ENCODE measurements around the gene OR7C2. TPM values are rescaled to one million over a fixed set of nuclear protein-coding genes. Genes with fewer than 3 reads are reported as not detected.

Gene OR7C2
- total RNA-seq, 4 donors from 2014 or later: not detected

- H3K36me3 ChIP-seq: no peaks in the 10 kb centered on the region
- no peak overlapping the region for H3K4me3 ChIP-seq
- no peak for DNase-seq (ENCODE audit: low spot score in 2 of 2)
- peaks cover 9% of the 10 kb centered on the region for H3K27me3 ChIP-seq
- TF ChIP-seq POLR2A (IDR thresholded peaks at IDR 0.05) (no peak), EP300 (IDR thresholded peaks at IDR 0.05) (no peak), POLR2AphosphoS5 (IDR thresholded peaks at IDR 0.05) (no peak)
- TF ChIP-seq, protein P1, sequence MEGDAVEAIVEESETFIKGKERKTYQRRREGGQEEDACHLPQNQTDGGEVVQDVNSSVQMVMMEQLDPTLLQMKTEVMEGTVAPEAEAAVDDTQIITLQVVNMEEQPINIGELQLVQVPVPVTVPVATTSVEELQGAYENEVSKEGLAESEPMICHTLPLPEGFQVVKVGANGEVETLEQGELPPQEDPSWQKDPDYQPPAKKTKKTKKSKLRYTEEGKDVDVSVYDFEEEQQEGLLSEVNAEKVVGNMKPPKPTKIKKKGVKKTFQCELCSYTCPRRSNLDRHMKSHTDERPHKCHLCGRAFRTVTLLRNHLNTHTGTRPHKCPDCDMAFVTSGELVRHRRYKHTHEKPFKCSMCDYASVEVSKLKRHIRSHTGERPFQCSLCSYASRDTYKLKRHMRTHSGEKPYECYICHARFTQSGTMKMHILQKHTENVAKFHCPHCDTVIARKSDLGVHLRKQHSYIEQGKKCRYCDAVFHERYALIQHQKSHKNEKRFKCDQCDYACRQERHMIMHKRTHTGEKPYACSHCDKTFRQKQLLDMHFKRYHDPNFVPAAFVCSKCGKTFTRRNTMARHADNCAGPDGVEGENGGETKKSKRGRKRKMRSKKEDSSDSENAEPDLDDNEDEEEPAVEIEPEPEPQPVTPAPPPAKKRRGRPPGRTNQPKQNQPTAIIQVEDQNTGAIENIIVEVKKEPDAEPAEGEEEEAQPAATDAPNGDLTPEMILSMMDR (IDR thresholded peaks at IDR 0.05): no peak
- no peaks in the 10 kb centered on the region for H3K4me1 ChIP-seq
- no peaks in the 10 kb centered on the region for H3K9me3 ChIP-seq
- WGBS: 100% methylated on average over 1 of the region's 1 CpG
- H3K27ac ChIP-seq: no peak overlapping the region
Observed at GRCh38 chr19:14950421-14950820, 9.1 kb downstream of the OR7C2 start.

DNA sequence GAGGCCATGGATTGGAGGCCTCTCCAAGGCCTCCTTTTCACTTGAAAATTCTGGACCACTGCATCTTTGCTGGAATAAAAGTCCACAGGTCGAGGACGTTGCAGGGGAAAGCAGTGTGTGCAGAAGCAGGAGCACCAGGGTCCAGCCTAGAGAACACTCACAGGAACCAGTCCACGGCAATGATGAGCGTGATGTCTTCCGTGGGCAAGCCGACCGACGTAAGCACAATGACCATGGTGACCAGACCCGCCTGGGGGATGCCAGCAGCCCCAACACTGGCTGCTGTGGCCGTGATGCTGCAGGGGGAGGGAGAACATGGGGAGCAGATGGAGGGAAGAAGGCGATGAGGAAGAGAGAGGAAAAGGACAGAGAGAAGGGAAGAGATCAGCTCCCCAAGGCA is 11.5 kb downstream of the OR7C2 start:
- H3K4me3 ChIP-seq: no peak overlapping the region
- no peak overlapping the region for H3K27ac ChIP-seq
- no peaks in the 10 kb centered on the region for H3K36me3 ChIP-seq
- TF ChIP-seq EP300 (IDR thresholded peaks at IDR 0.05): no peak
- TF ChIP-seq, protein P1 (IDR thresholded peaks at IDR 0.05): no peak
- no peak for TF ChIP-seq POLR2A (IDR thresholded peaks at IDR 0.05)
- no peak for TF ChIP-seq POLR2AphosphoS5 (IDR thresholded peaks at IDR 0.05)
- WGBS: 69% methylated on average over 11 of the region's 11 CpGs
- H3K4me1 ChIP-seq: no peaks in the 10 kb centered on the region
- DNase-seq (ENCODE audit: low spot score in 2 of 2): no peak
- H3K27me3 ChIP-seq: peaks cover 16% of the 10 kb centered on the region
- H3K9me3 ChIP-seq: no peaks in the 10 kb centered on the region

DNA sequence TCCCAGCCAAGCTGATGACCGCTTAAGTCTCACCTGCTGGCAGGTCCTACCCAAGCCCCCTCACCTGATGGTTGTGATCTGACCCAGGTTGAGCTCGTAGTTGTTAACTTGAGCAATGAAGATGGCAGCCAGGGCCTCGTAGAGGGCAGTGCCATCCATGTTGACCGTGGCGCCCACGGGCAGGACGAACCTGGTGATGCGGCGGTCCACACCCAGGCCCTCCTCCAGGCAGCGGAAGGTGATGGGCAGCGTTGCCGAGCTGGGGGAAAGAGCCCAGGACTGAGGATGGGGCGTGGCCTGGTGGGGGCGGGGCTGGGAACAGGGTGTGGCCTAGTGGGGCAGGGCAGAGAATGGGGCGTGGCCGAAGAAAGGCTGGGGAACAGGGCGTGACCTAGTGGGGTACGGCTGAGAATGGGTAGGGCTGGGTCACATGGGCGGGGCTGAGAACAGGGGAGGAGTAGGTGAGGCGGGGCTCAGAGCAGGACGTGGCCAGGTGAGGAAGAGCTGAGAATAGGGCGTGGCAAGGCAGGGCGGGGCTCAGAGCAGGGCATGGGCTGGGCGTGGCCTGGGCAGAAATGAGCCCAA is 12.9 kb downstream of the OR7C2 start:
- H3K4me3 ChIP-seq: no peak overlapping the region
- H3K27me3 ChIP-seq: peaks cover 16% of the 10 kb centered on the region
- DNase-seq (ENCODE audit: low spot score in 2 of 2): no peak
- H3K4me1 ChIP-seq: no peaks in the 10 kb centered on the region
- peaks cover under 1% of the 10 kb centered on the region for H3K9me3 ChIP-seq
- WGBS: 29% methylated on average over 24 of the region's 24 CpGs
- H3K36me3 ChIP-seq: no peaks in the 10 kb centered on the region
- TF ChIP-seq POLR2AphosphoS5 (IDR thresholded peaks at IDR 0.05) (no peak), POLR2A (IDR thresholded peaks at IDR 0.05) (no peak), EP300 (IDR thresholded peaks at IDR 0.05) (no peak)
- TF ChIP-seq, protein P1 (IDR thresholded peaks at IDR 0.05): no peak
- no peak overlapping the region for H3K27ac ChIP-seq

GRCh38 chr19:14957464-14957863 is 16.2 kb downstream of the OR7C2 start:
- WGBS: 92% methylated on average over 3 of the region's 3 CpGs
- Histone ChIP-seq H3K27ac (no peak overlapping the region), H3K4me3 (no peak overlapping the region), H3K9me3 (peaks cover 8% of the 10 kb centered on the region), H3K4me1 (no peaks in the 10 kb centered on the region), H3K36me3 (peaks cover 5% of the 10 kb centered on the region), H3K27me3 (peaks cover 16% of the 10 kb centered on the region)
- DNase-seq (ENCODE audit: low spot score in 2 of 2): no peak
- TF ChIP-seq, protein P1 (IDR thresholded peaks at IDR 0.05): no peak
- TF ChIP-seq POLR2AphosphoS5 (IDR thresholded peaks at IDR 0.05) (no peak), EP300 (IDR thresholded peaks at IDR 0.05) (no peak), POLR2A (IDR thresholded peaks at IDR 0.05) (no peak)

DNA sequence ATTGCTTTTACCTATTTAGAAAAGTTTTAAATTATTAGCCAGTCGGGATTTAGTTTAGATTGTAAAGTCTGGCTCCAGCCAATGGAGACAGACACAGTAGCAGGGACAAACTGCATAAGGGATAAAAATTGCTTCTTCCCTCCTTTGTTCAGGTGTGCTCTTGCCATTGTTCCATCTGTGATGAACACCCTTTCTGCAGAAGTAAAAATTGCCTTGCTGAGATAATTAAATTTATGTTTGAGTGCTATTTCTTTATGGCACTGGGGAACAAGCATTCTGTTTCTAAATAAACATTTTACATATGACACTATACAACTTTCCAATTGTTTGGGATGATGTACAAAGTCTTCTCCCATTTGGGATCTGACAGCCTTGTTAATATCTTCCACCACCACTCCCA is 18.0 kb downstream of the OR7C2 start:
- peaks cover 10% of the 10 kb centered on the region for H3K9me3 ChIP-seq

More for the DNA sequence above, 18.0 kb downstream of the OR7C2 start:
- no peak for TF ChIP-seq POLR2A (IDR thresholded peaks at IDR 0.05)
- TF ChIP-seq EP300 (IDR thresholded peaks at IDR 0.05): no peak
- TF ChIP-seq POLR2AphosphoS5 (IDR thresholded peaks at IDR 0.05): no peak
- TF ChIP-seq, protein P1 (IDR thresholded peaks at IDR 0.05): no peak
- Histone ChIP-seq H3K4me3 (no peak overlapping the region), H3K27ac (no peak overlapping the region), H3K36me3 (peaks cover 5% of the 10 kb centered on the region), H3K4me1 (no peaks in the 10 kb centered on the region), H3K27me3 (peaks cover 10% of the 10 kb centered on the region)
- DNase-seq (ENCODE audit: low spot score in 2 of 2): no peak
- 87% methylated on average over 1 of the region's 1 CpG for WGBS

All from suprapubic skin (tissue), 4 donors.